Tibial nerve (tissue), 3 donors: Measurements from ENCODE around the gene ABL2.

Experiments used
- POLR2A ChIP-seq, 2 donors: fragments of 450-650 bp; IDR thresholded peaks; one replicate each; pipeline ENCODE4 v1.6.1; 2017; ENCODE audit warnings: antibody characterized with exemption in 2 of 2, mild to moderate bottlenecking in 2 of 2, moderate library complexity in 2 of 2
- TF ChIP-seq, protein P1 (sequence below), 5 experiments: fragments of 200-600 bp in 3 of 5; fragments of 450-650 bp in 2 of 5; sonication (generic) in 3 of 5; IDR thresholded peaks; one replicate each; pipeline ENCODE4 v1.5.1; 2016 to 2019; ENCODE audit warnings: antibody characterized with exemption in 5 of 5, mild to moderate bottlenecking in 3 of 5, moderate library complexity in 2 of 5

DNA sequence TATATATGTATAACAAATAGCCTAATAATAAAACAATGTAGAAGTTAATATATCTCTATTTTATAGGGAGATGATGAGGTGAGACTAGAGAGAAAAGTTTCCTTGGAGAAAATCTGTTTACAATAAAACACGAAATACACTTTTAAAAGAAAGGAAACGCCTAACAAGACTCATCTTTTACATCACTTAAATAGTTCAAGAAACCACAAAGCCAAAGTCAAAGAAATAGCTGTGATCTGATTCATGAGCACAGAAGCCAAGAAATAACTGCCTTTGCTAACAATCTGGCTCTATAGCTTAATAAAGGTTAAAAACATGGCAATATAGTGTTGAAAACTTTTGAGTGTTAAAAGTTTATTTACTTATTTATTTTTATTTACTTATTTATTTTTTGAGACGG lies 86.2 kb downstream of the ABL2 start:
- TF ChIP-seq, protein P1, sequence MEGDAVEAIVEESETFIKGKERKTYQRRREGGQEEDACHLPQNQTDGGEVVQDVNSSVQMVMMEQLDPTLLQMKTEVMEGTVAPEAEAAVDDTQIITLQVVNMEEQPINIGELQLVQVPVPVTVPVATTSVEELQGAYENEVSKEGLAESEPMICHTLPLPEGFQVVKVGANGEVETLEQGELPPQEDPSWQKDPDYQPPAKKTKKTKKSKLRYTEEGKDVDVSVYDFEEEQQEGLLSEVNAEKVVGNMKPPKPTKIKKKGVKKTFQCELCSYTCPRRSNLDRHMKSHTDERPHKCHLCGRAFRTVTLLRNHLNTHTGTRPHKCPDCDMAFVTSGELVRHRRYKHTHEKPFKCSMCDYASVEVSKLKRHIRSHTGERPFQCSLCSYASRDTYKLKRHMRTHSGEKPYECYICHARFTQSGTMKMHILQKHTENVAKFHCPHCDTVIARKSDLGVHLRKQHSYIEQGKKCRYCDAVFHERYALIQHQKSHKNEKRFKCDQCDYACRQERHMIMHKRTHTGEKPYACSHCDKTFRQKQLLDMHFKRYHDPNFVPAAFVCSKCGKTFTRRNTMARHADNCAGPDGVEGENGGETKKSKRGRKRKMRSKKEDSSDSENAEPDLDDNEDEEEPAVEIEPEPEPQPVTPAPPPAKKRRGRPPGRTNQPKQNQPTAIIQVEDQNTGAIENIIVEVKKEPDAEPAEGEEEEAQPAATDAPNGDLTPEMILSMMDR (IDR thresholded peaks at IDR 0.05): no peak
- TF ChIP-seq POLR2A (IDR thresholded peaks at IDR 0.05): no peak
